NT2/D1 (cell line): Measurements from ENCODE around the gene FERMT2.

ENCODE experiments used
- DNase-seq: peaks from one replicate; pipeline ENCODE4 v3.0.0-alpha.2; 2011; ENCODE audit warnings: low read depth, low spot score
- H3K27me3 ChIP-seq: 2 replicates; pipeline ENCODE4 v1.6.0; 2011; ENCODE audit warnings: mild to moderate bottlenecking; ENCODE audit not compliant: insufficient read length, insufficient read depth
- H3K36me3 ChIP-seq: 2 replicates; pipeline ENCODE4 v1.6.1; 2011; ENCODE audit warnings: mild to moderate bottlenecking, low read length, mixed read lengths; ENCODE audit not compliant: insufficient read depth, insufficient read length
- H3K4me1 ChIP-seq: 2 replicates; pipeline ENCODE4 v1.5.1; 2011; ENCODE audit not compliant: insufficient read depth, insufficient read length
- H3K4me3 ChIP-seq: 2 replicates; pipeline ENCODE4 v1.5.1; 2011; ENCODE audit warnings: low read depth; ENCODE audit not compliant: insufficient read length
- H3K9ac ChIP-seq: 2 replicates; pipeline ENCODE4 v1.6.0; 2011; ENCODE audit warnings: low read depth; ENCODE audit not compliant: insufficient read length
- H3K9me3 ChIP-seq: 2 replicates; pipeline ENCODE4 v1.5.1; 2011; ENCODE audit warnings: mild to moderate bottlenecking, low read length; ENCODE audit not compliant: insufficient read depth
- SUZ12 ChIP-seq: IDR thresholded peaks from 2 replicates; pipeline ENCODE4 v1.6.1; 2011; ENCODE audit not compliant: insufficient read length, insufficient read depth; ENCODE audit errors: extremely low read depth
- YY1 ChIP-seq: IDR thresholded peaks from 2 replicates; pipeline ENCODE4 v1.6.1; 2011; ENCODE audit not compliant: insufficient read length, insufficient read depth
- ZNF274 ChIP-seq: IDR thresholded peaks from 2 replicates; pipeline ENCODE4 v1.6.1; 2011; ENCODE audit warnings: mild to moderate bottlenecking, low read depth, low read length

FERMT2 gene

DNA sequence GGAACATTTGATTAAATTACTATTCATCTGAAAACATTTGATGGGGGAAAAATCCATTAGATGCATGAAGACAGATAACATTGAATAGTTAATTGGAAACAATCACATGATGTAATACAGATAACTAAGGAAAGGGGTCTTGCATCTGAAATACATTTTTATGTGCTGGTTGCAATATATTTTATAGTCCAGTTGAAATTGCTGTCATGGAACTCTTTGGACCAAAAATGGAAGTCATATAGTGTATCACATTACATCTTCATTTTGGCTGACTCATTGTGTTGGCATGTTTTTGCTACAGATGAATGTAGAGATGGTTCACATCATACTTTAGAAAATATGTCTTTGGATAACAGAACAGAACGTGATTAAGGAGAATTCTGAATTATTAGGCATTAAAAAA lies 116.4 kb downstream of the FERMT2 start:
- no peak for DNase-seq
- no peak overlapping the region for H3K9ac ChIP-seq

GRCh38 chr14:52833891-52834290 lies 117.0 kb downstream of the FERMT2 start:
- Histone ChIP-seq H3K4me3 (no peak overlapping the region), H3K9me3 (no peaks in the 10 kb centered on the region), H3K36me3 (no peaks in the 10 kb centered on the region), H3K27me3 (no peaks in the 10 kb centered on the region), H3K4me1 (no peaks in the 10 kb centered on the region), H3K9ac (no peak overlapping the region)
- TF ChIP-seq ZNF274: no peak
- TF ChIP-seq SUZ12: no peak
- no peak for TF ChIP-seq YY1
- DNase-seq: no peak

More for the DNA sequence above, 116.4 kb downstream of the FERMT2 start:
- H3K9me3 ChIP-seq: no peaks in the 10 kb centered on the region
- H3K4me3 ChIP-seq: no peak overlapping the region
- H3K4me1 ChIP-seq: no peaks in the 10 kb centered on the region
- no peak for TF ChIP-seq YY1
- no peak for TF ChIP-seq ZNF274
- no peak for TF ChIP-seq SUZ12
- no peaks in the 10 kb centered on the region for H3K27me3 ChIP-seq
- no peaks in the 10 kb centered on the region for H3K36me3 ChIP-seq

DNA sequence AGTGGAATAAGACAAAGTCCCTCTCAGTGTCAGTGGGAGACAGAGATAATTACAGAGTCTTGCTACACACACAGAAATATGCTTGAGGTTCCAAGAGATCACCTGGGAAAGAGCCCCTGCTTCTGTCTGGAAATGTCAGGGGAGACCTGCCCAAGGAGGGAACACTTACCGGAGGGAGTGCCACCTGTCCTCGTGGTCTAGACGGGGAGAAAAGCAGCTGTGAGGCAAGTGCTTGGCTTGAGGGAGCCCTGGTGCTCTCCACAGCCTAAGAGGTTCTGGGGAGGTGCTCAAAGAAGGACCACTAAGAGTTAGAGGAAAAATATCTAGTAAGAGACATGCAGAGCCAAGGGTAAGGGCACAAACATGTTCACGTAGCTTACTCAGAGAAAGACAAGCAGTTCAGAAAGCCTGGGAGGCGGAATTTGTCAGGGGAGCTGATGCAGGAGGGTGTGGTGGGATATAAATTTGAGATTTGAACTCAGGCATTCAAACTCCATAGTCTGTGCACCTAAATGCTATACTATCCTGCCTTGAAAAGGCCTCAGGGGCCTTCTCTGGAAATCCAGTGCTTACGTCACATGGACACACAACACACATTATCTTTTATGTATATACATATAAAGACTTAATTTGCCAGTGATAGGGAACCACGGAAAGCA lies 121.2 kb downstream of the FERMT2 start:
- DNase-seq: no peak
- Histone ChIP-seq H3K36me3 (no peaks in the 10 kb centered on the region), H3K27me3 (no peaks in the 10 kb centered on the region), H3K4me1 (no peaks in the 10 kb centered on the region), H3K9ac (no peak overlapping the region), H3K9me3 (no peaks in the 10 kb centered on the region), H3K4me3 (no peak overlapping the region)
- TF ChIP-seq SUZ12 (no peak), YY1 (no peak), ZNF274 (no peak)

- H3K9ac ChIP-seq: no peak overlapping the region
- H3K27me3 ChIP-seq: no peaks in the 10 kb centered on the region
- no peaks in the 10 kb centered on the region for H3K9me3 ChIP-seq
- no peaks in the 10 kb centered on the region for H3K4me1 ChIP-seq
- TF ChIP-seq YY1: no peak
- TF ChIP-seq ZNF274: no peak
- no peak for TF ChIP-seq SUZ12
- no peak for DNase-seq
- H3K4me3 ChIP-seq: no peak overlapping the region
- no peaks in the 10 kb centered on the region for H3K36me3 ChIP-seq
These were observed 123.4 kb downstream of the FERMT2 start for GRCh38 chr14:52827426-52827825.

- Histone ChIP-seq H3K9me3 (no peaks in the 10 kb centered on the region), H3K4me1 (no peaks in the 10 kb centered on the region), H3K27me3 (no peaks in the 10 kb centered on the region), H3K36me3 (no peaks in the 10 kb centered on the region), H3K9ac (no peak overlapping the region), H3K4me3 (no peak overlapping the region)
- DNase-seq: no peak
- TF ChIP-seq ZNF274 (no peak), SUZ12 (no peak), YY1 (no peak)
These were observed 125.8 kb downstream of the FERMT2 start for GRCh38 chr14:52825085-52825484.

DNA sequence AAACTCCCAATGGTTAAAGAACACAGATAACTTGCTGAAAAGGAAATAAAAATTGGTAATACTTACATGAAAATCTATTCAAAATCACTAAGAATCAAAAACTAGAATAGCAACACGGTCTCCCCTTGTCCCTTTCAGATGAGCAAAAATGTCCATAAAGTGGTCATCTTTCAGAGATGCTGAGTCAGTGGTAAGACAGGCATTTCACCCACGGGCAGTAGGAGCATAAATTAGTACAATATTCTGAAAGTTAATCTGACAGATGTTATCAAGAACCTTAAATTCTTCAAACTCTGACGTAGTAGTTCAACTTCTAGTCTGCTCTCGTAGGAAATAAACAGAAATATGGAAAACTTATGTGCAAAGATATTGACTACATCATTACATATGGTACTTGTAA lies 126.4 kb downstream of the FERMT2 start:
- no peaks in the 10 kb centered on the region for H3K27me3 ChIP-seq
- no peaks in the 10 kb centered on the region for H3K4me1 ChIP-seq
- DNase-seq: no peak
- no peaks in the 10 kb centered on the region for H3K9me3 ChIP-seq
- H3K4me3 ChIP-seq: no peak overlapping the region
- TF ChIP-seq YY1 (no peak), SUZ12 (no peak), ZNF274 (no peak)
- H3K36me3 ChIP-seq: no peaks in the 10 kb centered on the region
- H3K9ac ChIP-seq: no peak overlapping the region

DNA sequence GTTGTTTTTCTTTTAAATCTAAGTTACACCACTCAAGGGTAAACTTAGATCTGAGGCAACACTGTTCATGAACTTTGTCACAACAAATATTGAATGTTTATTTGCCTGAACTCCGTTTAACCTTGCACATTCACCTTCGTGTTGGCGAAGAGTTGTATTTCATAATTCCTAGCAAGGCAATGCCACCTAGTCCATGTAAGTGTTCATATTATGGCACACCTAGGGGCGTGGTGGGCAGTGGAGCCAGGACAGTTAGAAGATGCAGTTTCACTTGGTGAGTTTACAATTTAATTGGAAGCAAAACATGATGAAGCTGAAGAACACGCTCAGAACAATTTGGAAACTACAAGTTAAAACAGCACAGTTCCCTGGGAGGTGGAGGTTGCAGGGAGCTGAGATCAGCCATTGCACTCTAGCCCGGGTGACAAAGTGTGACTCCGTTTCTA lies 129.0 kb downstream of the FERMT2 start:
- Histone ChIP-seq H3K9me3 (no peaks in the 10 kb centered on the region), H3K36me3 (no peaks in the 10 kb centered on the region), H3K4me1 (no peaks in the 10 kb centered on the region), H3K4me3 (no peak overlapping the region), H3K27me3 (no peaks in the 10 kb centered on the region), H3K9ac (no peak overlapping the region)
- DNase-seq: no peak
- TF ChIP-seq ZNF274 (no peak), SUZ12 (no peak), YY1 (no peak)
